Lower lobe of right lung (tissue), 2 donors: ENCODE data around the gene SH2D3A. TPM values are rescaled to one million over a fixed set of nuclear protein-coding genes. Genes with fewer than 3 reads are reported as not detected.
"Not testable (repeated sequence)": the region's sequence is repeated elsewhere in the genome, so short reads cannot be mapped to it uniquely, and the experiment has no call there.

ENCODE experiments used
- ATAC-seq, 2 donors: fragments of 200-7000 bp; cut with Tn5 transposase; one replicate each; pipeline ENCODE4 v1.9.1; 2020 to 2022; ENCODE audit warnings: mild to moderate bottlenecking in 2 of 2, moderate library complexity in 2 of 2
- DNase-seq: peaks from one replicate; pipeline ENCODE4 v3.0.0-alpha.2; 2020
- H3K27ac ChIP-seq: fragments of 200-600 bp; one replicate; pipeline ENCODE4 v1.8.0; 2022
- H3K27me3 ChIP-seq: fragments of 200-600 bp; one replicate; pipeline ENCODE4 v1.8.0; 2022; ENCODE audit warnings: low read depth
- H3K36me3 ChIP-seq: fragments of 200-600 bp; one replicate; pipeline ENCODE4 v1.8.0; 2022; ENCODE audit warnings: mild to moderate bottlenecking
- H3K4me1 ChIP-seq: fragments of 200-600 bp; one replicate; pipeline ENCODE4 v1.8.0; 2022
- H3K4me3 ChIP-seq: fragments of 200-600 bp; one replicate; pipeline ENCODE4 v1.8.0; 2022; ENCODE audit warnings: mild to moderate bottlenecking
- H3K9me3 ChIP-seq: fragments of 200-600 bp; one replicate; pipeline ENCODE4 v1.8.0; 2022
- intact Hi-C: fragments of 100-400 bp; cut with DNase I; formaldehyde crosslinking; loops from one replicate; pipeline ENCODE4 v1.11.0; 2022
- total RNA-seq: library from RNA; stranded (reverse); fragmentation: NEBNext Ultra II Directional; extraction: Animal tissue kit (Norgen Biotek cat#: 25700); gene quantifications from one replicate; pipeline ENCODE4 v1.2.1, GENCODE V29; 2021
- TF ChIP-seq, protein P1 (sequence below): fragments of 200-600 bp; IDR thresholded peaks from one replicate; pipeline ENCODE4 v1.8.0; 2022; ENCODE audit warnings: antibody characterized with exemption, mild to moderate bottlenecking
- donor health status: DM: no; HTN: yes; CAD: no; lungs with severe emphysema.

SH2D3A gene
- total RNA-seq, 1 donor from 2014 or later = 21.2 TPM

GRCh38 chr19:6802336-6803035 is 35.3 kb upstream of the SH2D3A start:
- peak overlapping the region; percentile 60 for H3K27ac ChIP-seq
- H3K36me3 ChIP-seq = no peaks in the 10 kb centered on the region
- H3K4me3 ChIP-seq = peak overlapping the region; percentile 46
- intact Hi-C loops = no loop called here
- DNase-seq = peak; percentile 76
- peak; percentile 80 to 90 for ATAC-seq
- no peaks in the 10 kb centered on the region for H3K9me3 ChIP-seq
- H3K27me3 ChIP-seq = no peaks in the 10 kb centered on the region
- peaks cover 31% of the 10 kb centered on the region for H3K4me1 ChIP-seq
- TF ChIP-seq, protein P1, sequence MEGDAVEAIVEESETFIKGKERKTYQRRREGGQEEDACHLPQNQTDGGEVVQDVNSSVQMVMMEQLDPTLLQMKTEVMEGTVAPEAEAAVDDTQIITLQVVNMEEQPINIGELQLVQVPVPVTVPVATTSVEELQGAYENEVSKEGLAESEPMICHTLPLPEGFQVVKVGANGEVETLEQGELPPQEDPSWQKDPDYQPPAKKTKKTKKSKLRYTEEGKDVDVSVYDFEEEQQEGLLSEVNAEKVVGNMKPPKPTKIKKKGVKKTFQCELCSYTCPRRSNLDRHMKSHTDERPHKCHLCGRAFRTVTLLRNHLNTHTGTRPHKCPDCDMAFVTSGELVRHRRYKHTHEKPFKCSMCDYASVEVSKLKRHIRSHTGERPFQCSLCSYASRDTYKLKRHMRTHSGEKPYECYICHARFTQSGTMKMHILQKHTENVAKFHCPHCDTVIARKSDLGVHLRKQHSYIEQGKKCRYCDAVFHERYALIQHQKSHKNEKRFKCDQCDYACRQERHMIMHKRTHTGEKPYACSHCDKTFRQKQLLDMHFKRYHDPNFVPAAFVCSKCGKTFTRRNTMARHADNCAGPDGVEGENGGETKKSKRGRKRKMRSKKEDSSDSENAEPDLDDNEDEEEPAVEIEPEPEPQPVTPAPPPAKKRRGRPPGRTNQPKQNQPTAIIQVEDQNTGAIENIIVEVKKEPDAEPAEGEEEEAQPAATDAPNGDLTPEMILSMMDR = no peak

- H3K9me3 ChIP-seq = no peaks in the 10 kb centered on the region
- H3K36me3 ChIP-seq = no peaks in the 10 kb centered on the region
- H3K4me3 ChIP-seq = peak overlapping the region; percentile 46
- H3K27ac ChIP-seq = peak overlapping the region; percentile 60
- H3K4me1 ChIP-seq = peaks cover 33% of the 10 kb centered on the region
- peak; percentile 89 for DNase-seq
- intact Hi-C loops = no loop called here
- no peaks in the 10 kb centered on the region for H3K27me3 ChIP-seq
- peak; percentile 79 to 89 for ATAC-seq
- TF ChIP-seq, protein P1 = no peak
Observed at GRCh38 chr19:6801485-6802086, 34.4 kb upstream of the SH2D3A start.

GRCh38 chr19:6800991-6801484 is 33.8 kb upstream of the SH2D3A start:
- intact Hi-C loops = no loop called here
- DNase-seq = no peak
- TF ChIP-seq, protein P1 = no peak
- Histone ChIP-seq H3K9me3 (no peaks in the 10 kb centered on the region), H3K4me1 (peaks cover 36% of the 10 kb centered on the region), H3K4me3 (peak overlapping the region; percentile 46), H3K27me3 (no peaks in the 10 kb centered on the region), H3K36me3 (no peaks in the 10 kb centered on the region), H3K27ac (peak overlapping the region; percentile 60)
- ATAC-seq = peak; percentile 24 to 25

DNA sequence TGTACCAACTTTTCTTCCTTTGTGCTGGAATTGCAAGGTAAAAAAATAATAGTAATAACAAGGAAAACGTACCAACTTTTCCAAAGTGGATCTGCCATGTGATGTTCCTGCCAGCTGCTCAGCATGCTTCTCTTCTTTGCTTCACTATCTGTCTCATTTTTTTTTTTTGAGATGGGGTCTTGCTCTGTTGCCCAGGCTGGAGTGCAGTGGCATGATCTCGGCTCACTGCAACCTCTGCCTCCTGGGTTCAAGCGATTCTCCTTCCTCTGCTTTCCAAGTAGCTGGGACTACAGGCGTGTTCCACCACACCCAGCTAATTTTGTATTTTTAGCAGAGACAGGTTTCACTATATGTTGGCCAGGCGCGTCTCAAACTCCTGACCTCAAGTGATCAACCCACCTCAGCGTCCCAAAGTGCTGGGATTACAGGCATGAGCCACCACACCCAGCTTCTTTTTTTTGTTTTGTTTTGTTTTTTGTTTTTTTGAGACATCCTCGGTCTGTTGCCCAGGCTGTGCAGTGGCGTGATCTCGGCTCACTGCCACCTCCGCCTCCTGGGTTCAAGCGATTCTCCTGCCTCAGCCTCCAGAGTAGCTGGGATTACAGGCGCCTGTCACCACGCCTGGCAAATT is 33.0 kb upstream of the SH2D3A start:
- DNase-seq, H3K27ac ChIP-seq, ATAC-seq, intact Hi-C loops, H3K4me3 ChIP-seq, H3K27me3 ChIP-seq, H3K36me3 ChIP-seq, H3K9me3 ChIP-seq: not testable (repeated sequence)
- H3K4me1 ChIP-seq = peaks cover 36% of the 10 kb centered on the region

DNA sequence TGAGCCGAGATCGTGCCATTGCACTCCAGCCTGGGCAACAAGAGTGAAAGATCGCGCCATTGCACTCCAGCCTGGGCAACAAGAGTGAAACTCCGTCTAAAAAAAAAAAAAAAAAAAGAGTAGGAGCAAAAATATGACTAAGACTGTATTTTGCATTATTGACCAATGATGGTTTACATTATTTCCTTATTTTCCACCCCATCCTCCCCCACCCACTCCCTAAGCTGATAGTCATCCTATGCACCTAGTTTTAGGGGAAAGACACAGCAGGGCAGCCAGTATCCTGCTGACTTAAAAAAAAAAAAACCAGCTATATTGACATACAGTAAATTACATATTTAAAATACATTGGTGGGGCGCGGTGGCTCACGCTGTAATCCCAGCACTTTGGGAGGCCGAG is 30.4 kb upstream of the SH2D3A start:
- Histone ChIP-seq H3K36me3 (no peaks in the 10 kb centered on the region), H3K4me1 (peaks cover 24% of the 10 kb centered on the region), H3K4me3 (no peak overlapping the region), H3K27me3 (no peaks in the 10 kb centered on the region), H3K9me3 (no peaks in the 10 kb centered on the region), H3K27ac (no peak overlapping the region)
- intact Hi-C loops = no loop called here
- TF ChIP-seq, protein P1 = no peak
- no peak for DNase-seq
- ATAC-seq = no peak

- H3K4me3 ChIP-seq = no peak overlapping the region
- DNase-seq (no peak), ATAC-seq (no peak)
- H3K27ac ChIP-seq = no peak overlapping the region
- intact Hi-C loops = no loop called here
- H3K9me3 ChIP-seq = no peaks in the 10 kb centered on the region
- TF ChIP-seq, protein P1 = no peak
- no peaks in the 10 kb centered on the region for H3K27me3 ChIP-seq
- peaks cover 13% of the 10 kb centered on the region for H3K4me1 ChIP-seq
- H3K36me3 ChIP-seq = no peaks in the 10 kb centered on the region
Observed at GRCh38 chr19:6796278-6796677, 29.0 kb upstream of the SH2D3A start.
